GM12891 (cell line): ENCODE results near the gene GIGYF2.

Experiments
- DNase-seq: peaks from one replicate; pipeline ENCODE4 v3.0.0; 2011; ENCODE audit warnings: low spot score; ENCODE audit not compliant: insufficient read length
- FAIRE-seq: peaks from 2 replicates; lab custom pipeline; 2011; peaks lifted over from hg19 to GRCh38; lab: Jason Lieb, UNC
- PAX5 ChIP-seq: IDR thresholded peaks from 2 replicates; pipeline ENCODE4 v1.6.1; 2011; ENCODE audit warnings: low read length, moderate library complexity, mild to moderate bottlenecking; ENCODE audit not compliant: insufficient read depth, severe bottlenecking
- POLR2A ChIP-seq: IDR thresholded peaks from 2 replicates; pipeline ENCODE4 v1.6.1; 2011; ENCODE audit warnings: low read depth, low read length, control low read depth
- POLR2AphosphoS5 ChIP-seq: IDR thresholded peaks from 2 replicates; pipeline ENCODE4 v1.6.1; 2011; ENCODE audit warnings: low read depth, low read length, control low read depth
- POU2F2 ChIP-seq: IDR thresholded peaks from 2 replicates; pipeline ENCODE4 v1.6.1; 2011; ENCODE audit warnings: low read depth, mild to moderate bottlenecking, control low read depth, low read length, moderate library complexity
- SPI1 ChIP-seq: IDR thresholded peaks from 2 replicates; pipeline ENCODE4 v1.6.1; 2011; ENCODE audit warnings: low read depth, low read length, control low read depth
- TAF1 ChIP-seq: IDR thresholded peaks from 2 replicates; pipeline ENCODE4 v1.6.1; 2011; ENCODE audit warnings: low read depth, low read length, control low read depth

GIGYF2 gene

DNA sequence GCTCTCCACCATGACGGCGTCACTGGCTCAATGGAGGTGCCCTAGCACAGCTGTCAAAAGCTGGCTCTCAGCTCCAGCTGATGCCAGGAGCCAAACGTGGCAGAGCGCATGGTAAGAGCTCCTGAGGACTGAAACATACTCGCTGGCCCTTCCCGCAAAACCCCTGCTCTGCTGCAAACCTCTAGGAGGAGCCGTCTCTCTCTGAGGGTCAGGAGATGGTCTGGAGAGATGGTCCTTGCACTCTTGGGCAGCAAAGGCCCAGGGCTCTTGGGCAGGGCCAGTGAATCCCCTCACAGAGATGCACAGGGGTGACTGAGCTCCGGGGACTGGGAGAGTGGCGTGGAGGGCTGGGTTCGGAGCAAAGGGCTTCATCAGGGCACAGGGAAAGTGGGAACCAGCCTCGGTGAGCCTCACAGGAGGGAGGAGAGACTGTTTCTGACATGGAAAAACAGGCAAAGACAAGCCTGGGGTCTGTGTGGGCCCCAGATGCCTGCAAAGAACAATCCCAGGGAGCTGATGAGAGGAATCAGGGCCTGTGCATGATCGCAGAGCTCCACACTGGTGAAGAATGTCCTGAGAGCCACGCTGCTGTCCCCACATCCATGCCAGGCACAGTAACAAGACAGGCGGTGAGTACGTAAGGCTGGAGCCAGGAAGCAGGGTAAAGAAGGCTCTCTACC, 190.2 kb downstream of the GIGYF2 start:
- no peak for TF ChIP-seq POLR2AphosphoS5
- no peak for TF ChIP-seq PAX5
- TF ChIP-seq SPI1: no peak
- no peak for TF ChIP-seq POU2F2
- no peak for TF ChIP-seq TAF1
- no peak for TF ChIP-seq POLR2A
- no peak for DNase-seq
- no peak for FAIRE-seq

DNA sequence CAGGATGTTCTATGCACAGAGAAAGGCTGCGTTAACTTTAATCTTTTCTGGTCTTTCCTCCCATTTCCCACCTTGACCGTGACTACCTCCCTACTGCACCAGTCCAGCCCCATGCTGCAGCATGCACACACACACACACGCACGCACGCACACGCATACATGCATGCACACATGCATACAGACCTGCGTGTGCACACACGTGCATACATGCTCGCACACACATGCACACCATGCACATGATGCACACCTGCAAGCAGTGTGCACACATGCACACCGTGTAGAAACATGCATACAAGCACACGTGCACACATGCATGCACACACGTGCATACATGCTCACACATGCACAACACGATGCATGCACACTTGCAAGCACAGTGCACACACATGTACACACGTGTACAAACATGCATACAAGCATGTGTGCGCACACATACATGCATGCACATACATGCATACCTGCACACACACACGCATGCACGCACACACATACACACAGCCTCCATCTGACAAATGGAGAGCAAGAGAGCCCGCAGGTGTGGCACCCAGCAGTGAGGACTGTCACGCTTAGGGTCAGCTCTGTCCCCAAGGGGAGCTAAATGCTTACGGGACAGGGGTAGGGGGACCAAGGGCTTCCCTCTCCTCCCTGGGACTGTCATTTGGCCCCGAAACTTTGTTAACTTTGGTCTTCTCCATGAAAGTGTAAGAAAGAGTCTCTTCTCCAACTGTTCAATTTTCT, 191.1 kb downstream of the GIGYF2 start:
- FAIRE-seq (no peak), DNase-seq (no peak)
- TF ChIP-seq TAF1 (no peak), POLR2AphosphoS5 (no peak), PAX5 (no peak), POU2F2 (no peak), POLR2A (no peak), SPI1 (no peak)

GRCh38 chr2:232888839-232889529, 191.9 kb downstream of the GIGYF2 start:
- no peak for FAIRE-seq

DNA sequence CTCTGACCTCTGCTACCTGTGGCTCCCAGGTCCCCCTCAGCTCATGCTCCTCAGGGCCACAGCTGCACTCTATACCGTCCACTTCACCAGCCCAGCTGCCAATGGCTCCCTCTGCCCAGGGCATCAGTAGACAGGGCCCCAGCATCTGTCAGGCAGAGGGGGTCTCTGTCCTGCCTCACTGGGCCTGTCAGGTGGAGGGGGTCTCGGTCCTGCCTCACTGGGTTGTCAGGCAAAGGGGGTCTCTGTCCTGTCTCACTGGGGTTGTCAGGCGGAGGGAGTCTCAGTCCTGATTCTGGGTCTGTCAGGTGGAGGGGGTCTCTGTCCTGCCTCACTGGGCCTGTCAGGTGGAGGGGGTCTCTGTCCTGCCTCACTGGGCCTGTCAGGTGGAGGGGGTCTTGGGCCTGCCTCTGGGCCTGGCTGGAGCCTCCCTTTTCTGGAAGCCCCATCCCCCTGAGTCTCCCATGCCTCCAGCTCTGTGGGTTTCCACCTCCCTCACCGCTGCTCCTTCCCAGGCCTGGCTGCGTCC, 192.8 kb downstream of the GIGYF2 start:
- DNase-seq (no peak), FAIRE-seq (no peak)
- TF ChIP-seq SPI1: no peak
- no peak for TF ChIP-seq TAF1
- no peak for TF ChIP-seq POLR2A
- TF ChIP-seq POLR2AphosphoS5: no peak
- no peak for TF ChIP-seq PAX5

More at GRCh38 chr2:232888839-232889529, 191.9 kb downstream of the GIGYF2 start:
- no peak for DNase-seq
- TF ChIP-seq TAF1 (no peak), POU2F2 (no peak), PAX5 (no peak), POLR2AphosphoS5 (no peak), POLR2A (no peak), SPI1 (no peak)

- TF ChIP-seq SPI1 (no peak), POLR2AphosphoS5 (no peak), TAF1 (no peak), POLR2A (no peak)
- FAIRE-seq (no peak), DNase-seq (no peak)
Measured at GRCh38 chr2:232890536-232890895, 193.4 kb downstream of the GIGYF2 start.

DNA sequence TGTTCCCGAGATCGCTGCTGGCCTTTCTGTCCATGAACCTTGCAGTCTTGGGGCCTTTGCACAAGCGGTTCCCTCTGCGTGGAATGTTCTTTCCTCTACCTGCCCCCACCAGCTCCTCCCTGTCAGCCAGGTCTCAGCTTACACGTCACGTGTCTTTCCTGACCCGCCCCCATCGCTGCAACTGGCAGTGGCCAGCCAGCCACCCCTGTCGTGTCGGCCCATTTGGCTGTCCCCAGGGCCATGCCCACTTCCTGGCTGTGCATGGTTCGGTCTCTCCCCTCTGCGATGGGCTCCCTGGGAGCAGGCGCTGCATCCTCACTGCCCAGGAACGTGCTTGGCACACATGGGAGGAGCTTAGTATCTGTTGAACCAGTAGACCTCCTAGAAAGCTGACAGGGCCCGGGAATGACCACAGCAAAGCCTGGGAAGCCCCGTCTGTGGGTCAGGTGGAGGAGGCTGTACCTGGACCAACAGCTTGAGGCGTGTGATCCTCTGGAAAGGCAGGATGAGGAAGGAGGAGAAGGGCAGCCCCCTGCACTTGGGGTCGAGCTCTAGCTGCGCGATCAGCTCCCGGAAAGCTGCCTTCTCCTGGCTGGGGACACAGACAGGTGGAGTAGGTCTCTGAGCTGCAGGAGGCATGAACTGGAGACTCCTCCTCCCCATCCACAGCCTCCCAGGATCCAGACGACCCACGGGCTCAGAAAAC, 193.9 kb downstream of the GIGYF2 start:
- FAIRE-seq (no peak), DNase-seq (no peak)
- TF ChIP-seq SPI1: no peak
- TF ChIP-seq TAF1: no peak
- TF ChIP-seq POU2F2: no peak
- TF ChIP-seq POLR2AphosphoS5: no peak
- TF ChIP-seq POLR2A: no peak
- no peak for TF ChIP-seq PAX5

- FAIRE-seq: no peak
- no peak for DNase-seq
- TF ChIP-seq POLR2AphosphoS5: no peak
- TF ChIP-seq POU2F2: no peak
- TF ChIP-seq SPI1: no peak
- no peak for TF ChIP-seq PAX5
- TF ChIP-seq POLR2A: no peak
- TF ChIP-seq TAF1: no peak
Measured at GRCh38 chr2:232891621-232892071, 194.5 kb downstream of the GIGYF2 start.

DNA sequence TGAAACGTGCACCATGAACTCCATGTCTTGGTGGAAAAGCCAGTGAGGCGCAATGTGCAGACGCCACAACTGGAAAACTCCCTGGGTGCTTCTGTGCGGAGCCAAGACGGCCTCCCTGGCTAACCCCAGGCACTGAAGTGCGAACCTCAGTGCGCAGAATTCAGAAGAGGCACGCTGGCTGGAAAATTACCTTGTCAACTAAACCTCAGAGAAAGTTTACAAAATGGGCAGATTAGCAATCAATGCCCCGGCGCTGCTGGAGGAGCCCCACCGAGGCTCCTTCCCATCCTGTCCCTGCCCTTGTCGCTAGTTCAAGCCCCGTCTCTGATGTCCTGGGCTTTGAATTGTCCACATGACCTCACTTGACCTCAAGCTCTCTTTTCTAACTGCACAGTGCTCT, 195.1 kb downstream of the GIGYF2 start:
- TF ChIP-seq POLR2A (no peak), TAF1 (no peak), SPI1 (no peak), PAX5 (no peak), POU2F2 (no peak), POLR2AphosphoS5 (no peak)
- FAIRE-seq: no peak
- DNase-seq: no peak

GRCh38 chr2:232892843-232893242, 195.7 kb downstream of the GIGYF2 start:
- DNase-seq: no peak
- TF ChIP-seq POU2F2: no peak
- TF ChIP-seq SPI1: no peak
- TF ChIP-seq POLR2AphosphoS5: no peak
- TF ChIP-seq POLR2A: no peak
- no peak for TF ChIP-seq PAX5
- TF ChIP-seq TAF1: no peak
- no peak for FAIRE-seq
